GM18858 (cell line): ENCODE measurements around the gene SPTA1.

Experiments used
- ATAC-seq: cut with Tn5 transposase; IDR thresholded peaks from one replicate; pipeline ENCODE4 v1.9.1; 2021; ENCODE audit not compliant: unreplicated experiment

The SPTA1 gene

DNA sequence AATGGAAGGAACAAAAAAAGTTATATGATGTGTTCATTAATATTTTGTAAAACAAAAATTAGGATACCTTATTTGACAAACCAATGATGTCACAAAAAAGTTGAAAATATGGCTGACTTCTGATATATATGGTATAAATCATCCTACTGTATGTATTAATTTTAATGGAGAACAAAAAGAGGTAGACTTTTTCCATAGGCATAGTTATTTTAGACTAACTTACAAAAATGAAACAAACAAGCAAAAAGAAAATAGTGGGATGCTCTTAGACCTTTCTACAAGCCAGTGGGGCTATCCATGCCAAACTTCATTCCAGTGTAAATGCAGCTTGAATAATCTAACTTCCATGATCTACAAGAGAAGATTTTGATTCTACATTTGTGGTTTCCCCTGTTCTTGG lies 522 bp upstream of the SPTA1 start:
- no peak for ATAC-seq

DNA sequence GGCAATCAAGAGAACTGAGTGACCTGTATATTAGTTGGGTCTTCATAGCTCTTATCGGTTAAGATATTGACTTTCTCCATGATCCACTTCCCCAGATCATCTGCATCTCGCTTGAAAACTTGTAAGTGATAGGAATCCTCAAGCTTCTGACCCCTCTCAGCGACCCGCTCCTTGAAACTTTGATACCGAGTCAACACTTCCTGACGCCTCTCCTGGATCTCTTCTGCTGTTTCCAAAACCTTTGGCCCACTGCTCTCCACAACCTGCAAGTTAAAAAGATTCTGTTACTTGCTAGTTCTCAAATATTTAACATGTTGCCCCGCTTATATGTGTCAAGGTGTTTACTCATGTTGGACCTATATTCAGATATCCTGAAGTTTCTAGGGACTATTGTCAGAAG lies 1.4 kb downstream of the SPTA1 start:
- ATAC-seq: no peak

DNA sequence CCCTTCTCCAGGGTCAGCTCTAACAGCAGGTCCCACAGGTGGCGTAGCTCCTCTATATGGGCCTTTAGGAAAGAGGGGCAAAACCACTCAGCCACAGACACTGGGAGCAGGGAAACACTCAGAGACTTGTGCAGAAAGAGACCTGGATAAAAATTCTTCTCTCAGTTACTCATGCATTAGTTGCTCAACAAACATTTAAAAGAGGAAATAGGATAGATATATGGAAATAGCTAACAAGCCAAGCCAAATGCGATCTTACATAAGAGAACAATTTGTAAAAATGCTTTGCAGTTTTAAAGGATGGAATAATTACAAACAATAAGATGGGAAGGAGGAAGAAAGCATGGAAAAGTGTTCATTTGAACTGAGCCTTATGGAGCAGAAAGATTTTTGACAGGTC lies 4.9 kb downstream of the SPTA1 start:
- ATAC-seq: no peak

DNA sequence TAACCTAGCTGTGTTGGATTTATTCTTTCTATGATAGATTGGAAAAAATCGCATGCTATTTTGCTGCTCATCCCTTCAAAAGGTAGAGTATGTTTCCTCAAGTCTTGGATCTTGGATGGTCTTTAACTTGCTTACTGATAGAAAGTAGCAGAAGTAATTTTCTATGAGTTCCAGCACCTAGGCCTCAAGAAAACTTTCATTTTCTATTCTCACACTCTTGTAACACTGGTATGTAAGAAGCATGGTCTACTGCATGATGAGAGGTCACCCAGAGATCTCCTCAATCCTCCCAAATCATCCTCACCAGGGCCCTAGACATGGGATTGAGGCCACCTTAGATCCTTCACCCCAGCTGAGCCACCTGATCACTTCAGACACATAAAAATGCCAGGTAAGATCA lies 7.2 kb downstream of the SPTA1 start:
- ATAC-seq: no peak

DNA sequence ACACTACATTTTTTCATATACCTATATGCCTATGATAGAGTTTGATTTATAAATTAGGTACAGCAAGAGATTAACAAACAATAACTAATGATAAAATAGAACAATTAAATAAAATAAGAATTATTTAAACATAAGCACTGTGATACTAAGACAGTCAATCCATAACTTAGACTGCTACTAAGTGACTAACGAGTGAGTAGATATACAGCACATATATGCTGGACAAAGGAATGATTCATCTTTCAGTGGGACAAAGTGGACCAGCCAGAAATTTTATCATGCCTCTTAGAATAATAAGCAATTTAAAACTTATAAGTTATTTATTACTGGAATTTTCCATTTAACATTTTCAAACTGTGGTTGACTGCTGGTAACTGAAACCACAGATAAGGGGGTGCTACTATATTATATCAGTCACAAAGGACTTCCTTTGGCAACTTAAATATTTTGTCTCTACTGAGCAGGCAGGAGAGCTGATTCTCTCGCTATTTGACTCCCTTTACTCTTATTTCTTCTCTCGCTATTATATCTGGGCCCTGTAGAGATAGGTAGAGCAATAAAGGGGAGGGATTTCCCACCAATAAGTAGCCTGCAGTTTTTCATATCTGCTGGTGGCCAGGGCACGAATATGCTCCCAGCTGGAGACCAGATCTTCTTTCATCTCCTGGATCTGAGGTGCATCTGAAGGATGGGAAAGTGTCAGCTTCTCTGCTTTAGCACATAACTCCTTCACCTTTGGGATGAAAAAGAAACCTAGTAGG lies 10.8 kb downstream of the SPTA1 start:
- ATAC-seq: no peak

DNA sequence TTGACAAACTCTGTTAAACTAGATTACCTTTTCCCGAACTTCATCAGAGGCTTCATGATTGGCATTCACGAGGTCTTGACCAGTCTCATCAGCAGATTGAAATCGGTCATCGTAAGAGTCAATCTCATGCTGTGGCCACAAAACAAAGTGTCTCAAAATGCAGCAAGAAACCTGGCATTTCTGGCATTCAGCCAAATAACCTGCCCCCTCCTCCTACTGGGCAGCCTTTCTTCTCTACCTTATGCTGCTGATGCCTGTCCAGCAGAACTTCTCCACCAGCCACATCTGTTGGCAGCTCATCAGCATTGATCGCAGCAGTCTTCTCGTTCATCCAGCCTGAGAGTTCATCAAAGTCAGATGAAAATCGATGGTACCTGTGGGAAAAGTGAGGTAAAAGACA lies 12.2 kb downstream of the SPTA1 start:
- ATAC-seq: no peak

DNA sequence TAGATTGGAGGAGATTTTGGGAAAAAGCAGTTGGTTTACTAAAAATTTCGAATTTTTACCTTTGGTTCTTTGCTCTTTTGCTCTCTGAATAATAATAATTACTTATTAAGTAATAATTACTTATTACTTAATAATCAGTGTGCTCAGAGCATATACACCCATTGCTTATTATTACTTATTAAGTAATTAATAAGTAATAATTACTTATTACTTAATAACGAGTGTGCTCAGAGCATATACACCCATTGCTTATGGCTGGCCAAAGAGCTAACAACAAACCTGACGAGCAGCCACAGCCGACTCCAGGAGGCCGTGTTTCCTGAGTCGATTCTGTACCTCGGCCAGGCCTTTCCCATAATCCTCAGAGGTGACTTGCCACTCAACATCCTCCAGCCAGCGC lies 20.5 kb downstream of the SPTA1 start:
- no peak for ATAC-seq

DNA sequence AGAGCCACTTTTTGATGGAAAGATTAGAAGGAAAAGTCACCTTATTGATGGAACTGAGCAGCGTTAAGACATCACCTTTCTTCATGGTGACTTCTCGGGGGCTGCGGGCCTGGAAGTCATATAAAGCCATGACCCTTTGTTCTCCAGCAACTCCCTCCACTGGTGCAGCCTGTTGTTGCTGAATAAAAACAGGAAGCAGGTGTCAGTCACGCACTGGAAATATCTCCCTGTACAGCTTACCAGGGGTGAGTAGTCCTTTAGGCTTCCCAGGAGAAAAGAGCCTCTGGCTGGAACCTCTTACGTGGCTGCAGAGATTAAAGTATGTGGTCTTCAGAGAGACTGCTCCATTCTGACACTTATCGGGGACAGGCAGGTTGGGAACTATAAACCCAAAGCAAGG lies 31.9 kb downstream of the SPTA1 start:
- no peak for ATAC-seq

DNA sequence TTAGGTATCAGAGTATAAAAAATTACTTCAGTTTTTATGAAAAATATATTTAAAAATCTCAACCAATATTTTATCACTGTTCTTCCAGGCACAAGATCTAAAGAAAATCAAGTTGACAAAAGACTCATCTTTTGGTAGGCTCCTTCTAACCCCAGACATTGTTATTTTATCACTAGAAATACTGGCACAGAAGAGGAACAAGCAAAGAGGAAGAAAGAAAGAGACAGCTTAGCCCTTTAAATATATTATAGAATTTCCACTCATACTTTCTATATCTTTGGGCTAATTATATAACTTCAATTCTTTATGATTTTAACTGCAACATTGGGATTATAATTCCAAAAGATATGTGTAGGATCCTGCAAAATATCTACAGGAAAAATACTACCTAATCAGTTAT lies 32.4 kb downstream of the SPTA1 start:
- no peak for ATAC-seq

DNA sequence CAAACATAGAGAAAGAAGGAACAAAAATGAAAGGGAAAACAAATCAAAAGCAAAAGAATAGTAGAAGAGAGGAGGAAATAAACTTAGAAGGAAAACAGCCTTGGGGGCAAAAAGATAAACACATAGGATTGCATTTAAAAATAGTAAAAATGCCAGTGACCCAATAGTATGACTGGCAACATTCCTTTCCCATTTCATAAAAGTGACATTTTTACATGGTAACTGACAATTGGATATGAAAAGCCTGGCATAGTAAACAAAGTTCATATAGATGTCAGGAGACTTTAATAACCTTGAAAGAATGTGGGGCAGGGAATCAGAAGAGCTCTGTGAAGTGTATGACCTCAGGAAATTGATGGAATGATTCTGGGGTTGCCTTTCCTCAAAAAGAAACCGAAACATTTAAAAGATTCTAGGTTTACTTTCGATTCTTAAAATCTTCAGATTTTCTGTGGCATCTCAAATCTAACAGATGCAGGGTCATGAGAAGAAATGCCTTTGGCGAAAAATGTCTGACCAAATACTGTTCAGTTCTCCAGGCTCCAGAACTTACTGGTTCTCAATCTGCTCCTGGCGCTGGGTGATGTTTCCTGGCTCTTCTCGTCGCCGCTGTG lies 33.7 kb downstream of the SPTA1 start:
- no peak for ATAC-seq

DNA sequence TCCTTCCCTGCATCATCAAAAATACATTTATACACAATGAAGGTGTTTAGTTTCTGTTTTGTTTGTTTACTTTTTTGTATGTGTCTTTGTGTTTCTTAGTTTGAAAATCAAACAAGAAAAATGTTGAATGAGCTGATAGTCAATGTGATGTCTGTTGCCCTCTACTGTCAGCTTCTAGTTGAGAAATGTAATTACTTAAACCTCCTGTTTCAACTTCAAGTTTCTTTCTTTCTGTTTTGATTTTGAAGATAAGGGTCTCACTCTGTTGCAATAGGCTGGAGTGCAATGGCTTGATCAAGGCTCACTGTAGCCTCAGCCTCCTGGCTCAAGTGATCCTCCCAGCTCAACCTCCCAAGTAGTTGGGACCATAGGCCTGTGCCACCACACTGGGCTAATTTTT lies 37.5 kb downstream of the SPTA1 start:
- no peak for ATAC-seq

DNA sequence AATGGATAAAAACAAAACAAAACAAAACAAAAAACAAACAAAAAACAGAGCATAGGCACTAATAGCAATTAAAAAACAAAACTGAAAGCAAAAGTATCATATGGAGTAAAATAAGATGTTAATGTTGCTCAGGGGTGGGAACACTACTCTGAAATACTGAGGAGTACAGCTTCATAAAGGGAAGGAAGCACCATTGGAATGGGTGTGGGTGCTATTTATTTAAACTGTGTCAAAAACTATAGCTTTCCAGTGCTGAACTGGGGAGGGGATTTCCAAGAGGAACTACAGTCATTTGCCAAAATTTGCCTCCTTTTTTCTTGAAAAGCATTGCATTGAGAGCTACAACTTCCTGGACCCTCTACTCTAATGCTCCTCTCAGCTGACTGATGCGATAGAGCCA lies 40.0 kb downstream of the SPTA1 start:
- ATAC-seq: no peak

DNA sequence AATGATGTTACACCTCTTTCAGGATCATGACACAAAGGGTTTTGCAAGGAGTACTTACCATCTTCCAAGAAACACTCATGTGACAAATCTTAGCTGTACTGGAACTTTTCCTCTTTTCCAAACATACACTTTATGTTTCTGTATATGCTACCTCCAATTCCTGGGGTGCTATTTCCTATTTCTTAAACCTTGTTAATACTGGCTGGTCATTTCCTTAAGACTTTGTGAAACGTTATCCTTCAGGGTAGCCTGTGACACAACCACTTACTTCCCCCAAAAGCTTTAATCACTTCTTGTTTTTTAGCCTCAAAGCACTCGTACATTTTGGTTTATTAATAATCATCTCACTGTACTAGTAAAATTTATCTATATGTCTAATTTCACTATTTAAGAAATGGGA lies 42.1 kb downstream of the SPTA1 start:
- no peak for ATAC-seq

DNA sequence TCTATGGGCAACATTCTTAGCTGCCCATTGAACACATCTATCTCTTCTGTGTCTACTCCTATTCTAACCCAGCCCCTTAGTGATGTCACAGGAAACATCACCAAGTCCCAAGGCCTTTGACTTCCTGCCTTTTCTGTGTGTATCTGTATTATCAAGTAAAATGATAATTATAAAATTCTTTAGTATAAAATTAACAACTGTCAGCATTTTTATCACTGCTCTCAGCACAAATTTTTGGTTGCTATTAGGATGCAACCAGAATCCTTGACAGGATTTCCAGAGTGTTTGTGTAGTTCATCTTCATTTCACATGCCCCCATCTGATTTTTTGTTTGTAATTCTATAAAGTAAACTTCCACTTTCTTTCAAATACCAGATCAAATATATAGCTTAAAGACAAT lies 47.6 kb downstream of the SPTA1 start:
- no peak for ATAC-seq

DNA sequence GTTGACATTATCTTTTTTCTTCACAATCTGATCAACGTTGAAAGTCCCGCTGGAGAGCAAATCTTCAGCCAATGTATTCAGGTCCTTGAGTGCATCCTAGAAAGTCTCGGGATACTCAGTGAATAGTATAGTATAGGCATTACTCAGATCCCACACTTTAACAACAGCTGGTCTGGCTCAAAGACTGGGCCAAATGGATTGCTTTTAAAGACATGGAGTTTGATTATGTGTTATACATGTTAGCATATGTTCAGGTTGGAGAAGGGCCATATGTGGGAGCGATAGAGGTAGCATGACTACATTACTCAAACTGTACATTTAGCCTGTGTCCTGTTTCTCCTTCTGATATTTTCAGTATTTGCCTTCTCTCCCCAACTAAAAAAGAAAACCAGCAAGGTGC lies 48.4 kb downstream of the SPTA1 start:
- ATAC-seq: no peak

DNA sequence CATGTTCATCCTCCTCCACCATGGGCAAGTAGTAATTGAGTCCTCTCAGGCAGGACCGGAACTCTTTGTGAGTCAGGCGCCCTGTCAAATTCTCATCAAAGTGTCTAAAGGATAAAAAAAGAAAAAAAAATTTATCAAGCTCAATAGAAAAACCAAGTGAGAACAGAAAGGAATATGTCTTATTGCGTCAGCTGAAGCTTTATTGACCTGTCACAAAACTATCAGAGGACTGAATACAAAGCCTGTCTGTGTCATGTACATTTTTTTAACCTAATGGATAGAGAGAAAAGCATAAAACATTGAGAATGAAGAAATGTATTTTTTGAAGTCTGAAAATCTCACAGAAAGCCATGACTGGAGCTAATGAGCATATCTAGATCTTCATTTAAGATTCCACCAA lies 72.8 kb downstream of the SPTA1 start:
- ATAC-seq: no peak

DNA sequence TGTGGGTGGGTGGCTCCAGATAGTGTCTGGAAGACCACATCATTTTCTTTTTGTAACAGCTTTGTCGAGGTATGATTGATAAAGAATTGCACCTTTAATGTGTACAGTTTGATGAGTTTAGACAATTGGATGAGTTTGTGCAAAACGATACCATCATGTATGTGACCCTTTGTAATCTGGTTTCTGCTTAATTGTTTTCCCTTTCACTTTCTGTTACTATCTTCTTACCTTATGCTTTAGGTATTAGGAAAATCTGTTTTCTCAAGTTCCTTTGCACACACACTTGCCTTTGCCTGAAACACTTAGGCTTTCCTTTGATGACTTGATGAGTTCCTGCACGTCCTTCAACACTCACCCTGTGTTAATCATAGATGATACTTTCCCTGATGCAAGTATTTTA lies 74.6 kb downstream of the SPTA1 start:
- no peak for ATAC-seq

DNA sequence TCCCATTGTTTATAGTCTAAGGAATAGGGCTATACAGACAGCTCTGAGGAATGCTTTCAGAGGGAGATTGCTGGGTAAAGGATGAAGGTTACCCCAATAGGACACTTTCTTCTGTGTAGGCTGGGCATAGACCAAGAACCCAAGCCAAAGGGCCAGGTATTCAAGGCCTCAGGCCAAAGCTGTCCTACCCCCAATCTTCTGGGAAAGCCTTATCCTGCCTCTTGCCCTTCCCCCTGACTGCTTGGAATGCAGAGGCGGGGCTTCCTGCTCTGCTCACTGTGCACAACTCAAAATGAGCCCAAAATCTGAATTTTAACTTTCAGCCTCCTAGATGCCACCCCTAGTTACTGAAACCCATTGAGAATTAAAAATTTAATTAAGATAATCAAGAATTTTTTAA lies 79.2 kb downstream of the SPTA1 start:
- no peak for ATAC-seq

DNA sequence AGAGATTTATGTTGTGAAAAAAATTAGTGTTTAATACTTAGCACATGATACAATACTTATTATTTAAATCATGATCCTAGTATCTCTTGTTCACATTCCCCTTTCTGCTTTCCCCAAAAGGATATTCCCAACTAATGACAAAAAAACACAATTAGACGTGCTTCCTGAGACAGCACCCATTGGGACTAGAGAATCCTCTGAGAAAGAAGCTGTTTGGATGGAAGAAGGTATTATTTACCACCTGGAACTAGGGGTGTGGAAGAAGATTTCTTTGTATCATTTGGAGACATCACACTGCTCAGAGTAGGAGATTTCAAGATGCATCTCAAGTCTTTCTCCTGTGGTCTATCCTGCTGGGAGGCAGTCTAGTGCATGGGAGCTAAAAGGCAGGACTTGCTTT lies 81.5 kb downstream of the SPTA1 start, which contains the start of gene OR10Z1:
OR10Z1 (plus strand) TSS at position 301 of the 400 bp plus-strand sequence. CDS start 1,171 bp downstream, outside the sequence.
- ATAC-seq: no peak

DNA sequence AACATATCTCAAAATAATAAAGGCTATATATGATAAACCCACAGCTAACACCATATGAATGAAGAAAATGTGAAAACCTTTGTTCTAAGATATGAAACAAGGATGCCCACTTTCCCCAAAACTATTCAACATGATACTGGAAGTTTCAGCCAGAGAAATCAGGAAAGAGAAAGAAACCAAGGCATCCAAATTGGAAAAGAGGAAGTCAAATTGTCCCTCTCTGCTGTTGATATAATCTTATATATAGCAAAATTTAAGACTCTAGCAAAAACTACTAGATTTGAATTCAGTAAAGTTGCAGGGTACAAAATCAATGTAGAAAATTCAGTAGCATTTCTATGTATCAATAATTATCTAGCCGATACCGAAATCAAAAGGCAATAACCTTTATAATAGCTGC lies 85.8 kb downstream of the SPTA1 start:
- no peak for ATAC-seq

DNA sequence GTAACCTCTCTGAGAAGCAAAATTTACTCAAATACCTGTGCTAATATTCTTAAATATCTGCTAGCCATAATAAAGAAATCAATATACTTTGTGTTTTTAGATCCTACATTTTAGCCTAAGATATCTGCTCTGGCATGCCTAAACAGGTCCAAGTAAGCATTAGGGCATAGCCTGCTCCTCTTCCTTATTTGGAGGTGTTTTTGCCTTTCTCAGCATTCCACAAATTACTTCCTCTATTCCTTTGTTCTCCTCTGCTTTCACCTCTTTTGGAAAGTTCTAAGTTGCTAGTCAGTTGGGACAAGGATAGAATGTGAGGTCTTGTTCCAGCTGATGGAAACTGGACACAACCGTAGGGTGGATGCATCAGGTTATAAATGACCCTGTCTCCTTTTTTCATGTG lies 99.6 kb downstream of the SPTA1 start:
- no peak for ATAC-seq

DNA sequence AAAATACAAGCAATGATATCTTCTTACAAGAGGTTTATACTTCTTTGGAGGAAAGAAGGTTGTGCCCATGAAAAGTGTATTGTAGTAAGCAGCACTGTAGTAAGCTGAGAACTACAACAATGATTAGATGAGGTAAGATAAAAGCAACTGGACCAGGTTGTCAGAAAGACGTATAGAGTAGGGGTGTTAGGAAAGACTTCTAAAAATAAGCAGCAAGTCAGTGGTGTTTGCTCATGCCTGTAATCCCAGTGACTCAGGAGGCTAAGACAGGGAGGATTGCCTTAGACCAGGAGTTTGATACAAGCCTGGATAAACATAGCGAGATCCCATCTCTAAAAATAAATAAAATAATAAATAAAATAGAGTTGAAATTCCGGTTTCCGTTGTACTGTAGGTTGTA lies 102.6 kb downstream of the SPTA1 start:
- no peak for ATAC-seq

DNA sequence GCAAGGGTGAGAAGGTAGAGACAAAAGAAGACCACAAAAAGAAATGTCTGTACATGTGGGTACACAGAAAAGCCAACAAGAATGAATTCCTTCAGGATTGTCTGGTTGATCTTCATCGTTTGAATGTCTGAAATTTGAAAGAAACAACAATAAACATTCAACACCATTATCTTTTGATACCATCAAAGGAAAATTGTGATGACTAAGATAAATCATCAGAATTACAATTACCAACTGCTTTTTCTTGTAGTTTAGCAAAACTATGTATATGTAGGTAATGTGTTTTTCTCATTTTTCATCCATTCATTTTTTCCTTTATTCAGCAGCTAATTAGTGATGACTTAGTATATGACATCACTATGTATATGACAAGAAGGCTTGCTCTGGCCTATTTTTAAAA lies 106.8 kb downstream of the SPTA1 start, which contains the start of gene OR10X1:
OR10X1 (minus strand) TSS at position 167 of the 400 bp plus-strand sequence; CDS start at position 167, 0 bp downstream.
- no peak for ATAC-seq
